HG03439 (cell line): ENCODE results near the gene TGFBR3L.
"Not testable (repeated sequence)": the region's sequence is repeated elsewhere in the genome, so short reads cannot be mapped to it uniquely, and the experiment has no call there.

Source experiments
- ATAC-seq: cut with Tn5 transposase; IDR thresholded peaks from one replicate; pipeline ENCODE4 v1.9.1; 2021; ENCODE audit warnings: mild to moderate bottlenecking, moderate library complexity; ENCODE audit not compliant: unreplicated experiment

TGFBR3L gene

GRCh38 chr19:7916103-7916954, 1.7 kb downstream of the TGFBR3L start:
- no peak for ATAC-seq

GRCh38 chr19:7916955-7917266, 2.3 kb downstream of the TGFBR3L start:
- no peak for ATAC-seq

GRCh38 chr19:7917267-7918061, 2.8 kb downstream of the TGFBR3L start:
- ATAC-seq = no peak

GRCh38 chr19:7918062-7918614, 3.5 kb downstream of the TGFBR3L start:
- not testable (repeated sequence) for ATAC-seq

GRCh38 chr19:7918615-7919421, 4.2 kb downstream of the TGFBR3L start:
- ATAC-seq = no peak

- peak; percentile 59 for ATAC-seq
These were observed 5.2 kb downstream of the TGFBR3L start, which contains the start of gene SNAPC2 for GRCh38 chr19:7919610-7920518. Gene SNAPC2 (plus strand): TSS chr19:7920338. CDS start chr19:7920367, 29 bp downstream.

GRCh38 chr19:7920519-7921301, 6.1 kb downstream of the TGFBR3L start:
- peak; percentile 37 for ATAC-seq

GRCh38 chr19:7921302-7921966, 6.8 kb downstream of the TGFBR3L start:
- no peak for ATAC-seq

GRCh38 chr19:7921967-7922835, 7.6 kb downstream of the TGFBR3L start:
- ATAC-seq = no peak

- ATAC-seq = no peak
These were observed 8.2 kb downstream of the TGFBR3L start for GRCh38 chr19:7922836-7923195.

- ATAC-seq = no peak
These were observed 8.9 kb downstream of the TGFBR3L start for GRCh38 chr19:7923295-7924191.

GRCh38 chr19:7924241-7924640, 9.6 kb downstream of the TGFBR3L start:
- ATAC-seq = no peak

GRCh38 chr19:7924651-7925170, 10.1 kb downstream of the TGFBR3L start:
- ATAC-seq = no peak

- ATAC-seq = no peak
These were observed 10.7 kb downstream of the TGFBR3L start for GRCh38 chr19:7925171-7925851.

GRCh38 chr19:7926021-7926726, 11.5 kb downstream of the TGFBR3L start, which contains the start of gene CTXN1:
Gene CTXN1 (minus strand): TSS chr19:7926135. CDS start chr19:7925538, 597 bp downstream.
- no peak for ATAC-seq
